ENCODE measurements around the gene PRMT7. TPM values are rescaled to one million over a fixed set of nuclear protein-coding genes. Genes with fewer than 3 reads are reported as not detected.

The PRMT7 gene
- total and polyA plus RNA-seq, 2 of the 8 experiments (the other 6 are each of a cell fraction or from before 2014, with no cell fraction given), result 48.2 to 49.3 TPM

DNA sequence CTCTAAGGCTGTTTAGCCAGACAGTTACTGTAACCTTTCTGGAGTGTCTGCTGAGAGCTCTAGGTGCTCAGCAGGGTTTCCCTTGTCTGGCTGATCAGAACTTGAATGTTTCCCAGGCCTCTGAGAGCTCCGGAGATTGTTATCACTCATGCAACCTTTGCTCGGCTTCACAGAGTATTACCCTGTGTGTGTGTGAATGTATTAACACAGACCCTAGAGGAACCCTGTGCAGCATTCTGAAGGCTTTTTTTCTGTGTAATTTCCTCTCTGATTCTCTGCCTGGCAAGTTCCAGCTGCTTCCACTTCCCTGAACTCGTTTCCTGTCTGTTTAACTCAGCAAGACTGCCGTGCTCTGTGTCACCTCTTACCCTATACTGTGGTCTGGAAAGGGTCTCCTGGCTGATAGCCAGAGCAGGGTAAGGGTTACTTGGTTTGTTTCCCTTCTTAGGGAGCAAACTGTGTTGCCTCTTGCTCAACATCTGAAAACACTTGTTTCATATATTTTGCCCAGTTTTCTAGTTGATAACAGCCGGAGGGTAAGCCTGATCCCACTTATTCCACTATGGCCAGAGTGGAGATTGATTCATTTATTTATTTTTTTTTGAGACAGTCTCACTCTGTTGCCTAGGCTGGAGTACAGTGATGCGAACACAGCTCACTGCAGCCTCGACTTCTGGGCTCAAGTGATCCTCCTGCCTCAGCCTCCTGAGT, 21.7 kb downstream of the PRMT7 start (continued):
- TF ChIP-seq RFX5 (IDR thresholded peaks at IDR 0.05; ENCODE audit: borderline replicate concordance, low read depth, low read length), result no peak
